NCI-H2196 (cell line): ENCODE results near the gene CYP46A1.
"Not testable (repeated sequence)": the region's sequence is repeated elsewhere in the genome, so short reads cannot be mapped to it uniquely, and the experiment has no call there.

Experiments
- DNase-seq: peaks from one replicate; lab custom pipeline; 2025; ENCODE audit not compliant: unreplicated experiment; lab: John Stamatoyannopoulos, UW

Gene CYP46A1

DNA sequence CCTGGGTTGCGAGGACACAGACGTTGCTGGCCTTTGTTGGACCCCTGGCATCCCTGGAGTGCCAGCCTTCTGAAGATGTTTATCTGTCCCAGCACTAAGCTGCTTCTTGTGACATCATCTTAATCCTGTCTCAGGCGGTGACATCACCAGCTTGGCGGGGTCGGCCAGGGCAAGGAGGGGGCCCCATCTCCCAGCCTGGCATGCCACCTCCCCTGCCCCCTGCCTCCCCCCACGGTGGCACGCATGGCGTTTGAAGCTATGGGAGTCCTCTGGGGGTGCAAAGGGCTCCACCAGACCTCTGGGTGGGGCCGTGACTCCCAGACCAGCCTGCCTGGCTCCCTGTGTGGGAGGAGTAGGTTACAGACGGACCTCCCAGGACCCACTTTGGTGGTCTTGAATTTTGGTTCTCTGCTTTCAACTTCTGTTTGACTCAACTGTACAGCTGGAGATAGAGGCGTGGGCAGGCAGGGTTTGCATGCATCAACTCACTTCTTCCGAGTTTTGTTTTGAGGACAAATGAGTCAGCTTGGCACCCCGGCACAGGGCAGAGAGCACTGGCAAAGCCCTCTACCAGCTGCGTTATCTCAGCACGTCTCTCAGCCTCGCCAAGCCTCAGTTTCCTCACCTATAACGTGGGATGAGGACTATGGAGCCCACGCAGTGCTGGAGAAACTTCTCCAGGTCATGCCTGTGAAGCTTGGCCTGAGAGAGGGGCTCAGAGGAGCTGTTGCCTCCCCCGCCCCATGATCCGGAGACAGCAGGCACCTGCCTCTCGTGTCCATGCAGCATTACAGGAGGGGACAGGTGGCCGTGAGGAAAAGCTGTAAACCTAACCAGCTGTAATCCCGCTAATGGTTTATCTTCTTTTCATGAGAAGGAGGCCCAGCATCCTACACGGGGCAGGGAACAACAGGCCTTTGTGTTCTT lies 70.3 kb downstream of the CYP46A1 start:
- no peak for DNase-seq

DNA sequence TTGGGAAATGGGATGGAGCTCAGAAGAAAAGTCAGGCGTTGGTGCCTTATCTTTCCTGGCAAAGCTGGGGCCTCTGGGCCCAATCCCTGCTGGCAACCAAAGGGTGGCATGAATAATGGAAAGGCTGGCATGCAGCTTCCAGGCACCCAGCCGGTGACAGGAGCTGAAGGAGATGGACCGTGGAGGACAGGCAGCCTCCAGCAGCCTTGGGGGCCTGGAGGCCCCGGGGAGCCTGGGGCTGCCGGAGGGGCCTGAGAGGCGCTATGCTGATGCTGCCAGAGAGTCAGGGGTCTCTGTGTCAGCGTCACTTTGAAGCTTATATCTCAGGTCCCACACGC lies 70.9 kb downstream of the CYP46A1 start:
- no peak for DNase-seq

DNA sequence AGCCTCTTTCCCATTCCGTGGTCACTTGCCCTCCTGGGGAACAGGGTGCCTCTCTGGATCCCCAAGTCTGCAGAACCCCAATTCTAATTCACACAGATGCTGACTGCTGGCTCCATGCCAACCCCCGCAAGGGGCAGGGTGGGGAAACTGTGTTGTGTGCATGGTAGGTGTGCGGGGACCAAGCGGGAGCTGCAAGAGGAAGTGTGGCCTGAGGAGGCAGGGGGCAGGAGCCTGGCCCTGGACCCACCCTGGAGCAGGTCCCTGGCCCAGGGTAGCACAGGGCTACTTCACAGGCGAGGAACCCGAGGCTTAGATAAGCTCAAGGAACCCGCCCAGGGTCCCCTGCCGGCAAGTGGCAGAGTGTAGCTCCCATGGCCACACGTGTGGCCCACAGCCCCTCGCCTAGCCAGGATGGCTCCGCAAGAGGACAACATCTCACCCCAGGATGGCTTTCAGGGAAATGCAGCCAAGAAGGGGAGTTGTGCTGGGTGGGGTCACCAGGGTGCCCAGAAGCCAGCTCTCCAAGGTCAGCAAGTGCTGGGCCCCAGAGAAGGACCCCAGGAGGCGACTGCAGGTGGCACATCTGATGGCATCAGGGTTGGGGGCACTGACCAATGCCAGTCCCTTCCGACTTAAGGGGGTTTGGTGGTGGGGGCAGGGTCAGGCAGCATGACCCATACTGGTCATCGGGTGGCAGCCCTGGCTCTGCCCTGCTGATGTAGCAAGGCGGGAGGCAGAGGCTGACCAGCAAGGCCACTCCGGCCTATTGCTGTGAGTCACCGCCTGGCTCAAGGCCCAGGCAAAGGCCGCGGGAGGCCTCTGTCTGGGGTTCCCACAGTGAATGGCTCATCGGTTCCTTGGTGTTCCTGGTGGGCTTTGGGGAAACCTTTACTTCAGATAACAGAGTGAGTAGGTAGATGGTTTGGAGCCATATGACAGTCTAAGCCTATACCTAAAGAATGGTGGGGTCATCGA lies 71.8 kb downstream of the CYP46A1 start:
- DNase-seq, result peak; percentile 7

DNA sequence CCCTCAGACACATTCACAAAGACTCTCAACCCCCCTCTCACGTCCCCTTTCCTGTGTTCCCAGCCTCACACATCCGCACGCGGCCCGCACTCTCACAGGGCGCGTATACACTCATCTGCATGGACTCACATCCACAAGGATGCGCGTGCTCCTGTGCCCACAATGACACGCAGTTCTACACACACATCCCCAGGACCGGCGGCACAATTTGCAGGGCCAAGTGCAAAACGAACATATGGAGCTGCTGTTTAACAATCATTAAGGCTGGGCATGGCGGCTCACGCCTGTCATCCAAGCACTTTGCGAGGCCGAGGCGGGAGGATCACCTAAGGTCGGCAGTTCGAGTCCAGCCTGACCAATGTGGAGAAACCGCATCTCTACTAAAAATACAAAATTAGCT lies 72.7 kb downstream of the CYP46A1 start:
- DNase-seq, result no peak

GRCh38 chr14:99757331-99758070 lies 73.4 kb downstream of the CYP46A1 start:
- no peak for DNase-seq

- DNase-seq, result no peak
Measured at GRCh38 chr14:99758121-99758821, 74.2 kb downstream of the CYP46A1 start.

DNA sequence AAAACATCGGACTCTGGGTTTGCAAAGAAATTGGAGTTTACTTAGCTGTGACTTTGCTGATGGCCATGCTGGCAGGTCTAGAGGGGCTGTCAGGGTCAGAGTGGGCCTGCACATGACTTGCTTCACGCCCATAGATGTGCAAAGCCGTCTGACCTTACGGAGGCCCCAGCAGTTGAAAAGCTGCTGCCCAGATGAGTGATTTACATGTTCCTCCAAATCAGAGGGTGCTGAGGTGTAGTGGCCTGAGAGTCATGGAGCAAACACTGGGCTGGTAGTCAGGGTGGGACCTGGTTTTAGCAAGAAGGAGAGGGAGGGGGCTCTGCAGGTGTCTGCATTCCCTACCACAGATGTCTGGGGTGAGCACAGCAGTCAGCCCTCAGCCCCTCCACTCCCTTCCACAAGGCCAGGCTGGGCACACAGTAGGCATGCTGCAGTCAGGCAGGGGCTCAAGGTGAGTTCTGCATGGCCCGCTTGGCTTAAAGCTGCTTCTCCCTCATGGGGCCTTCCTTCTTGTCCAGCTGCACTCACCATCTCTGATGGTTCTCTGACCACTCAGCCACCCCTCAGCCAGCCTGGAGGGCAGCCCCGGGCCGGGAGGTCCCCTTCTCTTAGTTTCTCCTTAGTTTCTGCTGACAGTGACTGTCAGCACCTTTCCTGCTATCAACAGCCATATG lies 74.9 kb downstream of the CYP46A1 start:
- no peak for DNase-seq

DNA sequence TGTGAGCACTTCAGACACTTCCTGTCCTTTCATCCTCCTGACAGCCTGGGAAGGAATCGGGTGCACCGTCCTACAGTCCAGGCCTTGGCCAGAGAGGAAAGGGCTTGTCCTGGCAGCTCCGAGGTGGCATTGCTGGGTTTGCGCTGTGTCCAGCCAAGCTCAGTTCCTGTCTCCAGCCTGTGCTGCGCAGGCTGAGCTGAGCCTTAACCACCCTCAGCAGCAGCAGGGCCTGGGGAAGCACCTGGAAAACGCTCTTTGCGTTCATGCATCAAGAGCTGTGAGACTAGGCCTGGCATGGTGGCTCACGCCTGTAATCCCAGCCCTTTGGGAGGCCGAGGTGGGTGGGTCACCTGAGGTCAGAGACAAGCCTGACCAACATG lies 75.4 kb downstream of the CYP46A1 start:
- no peak for DNase-seq

DNA sequence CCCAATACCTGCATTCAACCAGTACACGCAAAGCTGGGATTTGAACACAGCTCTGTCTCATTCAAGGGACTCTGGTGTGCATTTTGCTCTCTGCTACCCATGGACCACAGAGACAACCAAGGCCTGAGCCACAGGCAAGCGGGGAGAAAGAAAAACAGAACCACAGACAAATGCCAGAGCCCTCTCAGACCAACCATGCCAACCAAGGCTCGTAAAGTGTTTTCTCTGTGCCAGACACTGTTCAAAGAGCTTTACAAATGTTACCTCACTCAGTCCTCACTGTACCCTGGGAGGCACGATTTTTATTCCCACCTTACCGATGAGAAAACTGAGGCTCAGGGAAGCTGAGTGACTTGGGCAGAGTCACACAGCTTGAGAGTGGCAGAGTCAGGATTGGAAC lies 76.7 kb downstream of the CYP46A1 start:
- DNase-seq, result no peak

DNA sequence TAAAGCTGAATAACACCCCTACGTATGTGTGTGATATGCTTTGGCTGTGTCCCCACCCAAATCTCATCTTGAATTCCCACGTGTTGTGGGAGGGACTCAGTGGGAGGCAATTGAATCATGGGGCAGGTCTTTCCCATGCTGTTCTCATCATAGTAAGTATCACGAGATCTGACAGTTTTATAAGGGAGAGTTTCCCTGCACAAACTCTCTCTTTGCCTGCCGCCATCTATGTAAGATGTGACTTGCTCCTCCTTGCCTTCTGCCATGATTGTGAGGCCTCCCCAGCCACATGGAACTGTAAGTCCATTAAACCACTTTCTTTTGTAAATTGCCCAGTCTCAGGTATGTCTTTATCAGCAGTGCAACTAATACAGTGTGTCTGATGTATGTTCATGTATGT lies 78.8 kb downstream of the CYP46A1 start:
- DNase-seq, result not testable (repeated sequence)

DNA sequence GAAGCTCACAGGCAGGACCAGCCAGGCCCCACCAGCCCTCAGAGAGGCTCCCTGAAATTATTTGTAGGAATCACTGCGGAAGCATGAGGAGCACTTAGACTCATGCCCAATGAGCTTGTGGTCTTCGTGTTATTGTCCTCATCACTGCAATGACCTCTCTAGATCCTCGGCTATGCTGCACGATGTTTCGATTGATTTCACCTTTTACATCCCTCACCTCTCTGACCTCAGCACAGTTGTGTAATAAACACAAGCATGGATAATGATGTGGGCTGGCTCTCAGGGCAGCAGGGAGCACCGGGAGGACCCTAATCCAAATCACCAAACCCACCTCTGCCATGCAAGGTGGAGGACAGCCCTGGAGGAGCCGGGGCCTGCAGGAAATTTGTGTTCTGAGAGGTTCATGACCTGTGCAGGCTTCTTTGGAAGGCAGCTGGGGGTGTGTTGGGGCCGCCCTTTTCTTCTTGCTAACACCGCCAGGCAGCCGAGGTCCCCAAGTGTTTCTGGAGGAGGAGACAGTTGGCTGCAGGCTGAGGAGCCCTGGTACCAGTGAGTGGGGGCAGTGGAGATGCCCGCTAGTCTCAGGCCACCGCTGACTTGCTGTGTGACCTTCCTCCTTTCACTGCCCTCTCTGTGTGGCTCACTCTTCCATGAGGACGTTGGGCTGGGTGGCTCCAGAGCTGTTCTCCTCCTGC lies 79.6 kb downstream of the CYP46A1 start:
- DNase-seq, result no peak

DNA sequence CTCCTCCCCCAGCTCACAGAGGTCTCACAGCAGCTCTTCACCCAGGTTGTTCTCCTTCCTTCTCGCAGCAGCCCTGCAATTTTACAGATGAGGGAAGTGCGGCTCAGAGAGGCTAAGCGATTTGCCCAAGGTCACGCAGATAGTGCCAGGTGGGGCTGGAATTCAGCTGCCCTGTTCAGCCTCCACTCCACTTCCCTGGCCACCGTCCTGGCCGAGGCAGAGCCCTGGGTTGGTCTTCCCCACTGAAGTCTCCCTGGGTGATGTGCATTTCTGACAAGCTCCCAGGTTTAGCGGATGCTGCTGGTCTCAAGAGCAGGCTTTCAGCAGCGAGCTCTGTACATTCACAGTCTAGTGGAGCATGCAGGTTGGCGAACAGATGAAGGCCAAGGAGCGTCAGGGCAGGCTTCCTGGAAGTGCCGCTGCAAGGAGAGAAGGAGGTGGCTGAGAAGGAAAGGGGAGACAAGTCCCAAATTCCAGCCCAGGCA lies 80.2 kb downstream of the CYP46A1 start:
- no peak for DNase-seq

GRCh38 chr14:99768381-99768780 lies 84.3 kb downstream of the CYP46A1 start:
- no peak for DNase-seq

DNA sequence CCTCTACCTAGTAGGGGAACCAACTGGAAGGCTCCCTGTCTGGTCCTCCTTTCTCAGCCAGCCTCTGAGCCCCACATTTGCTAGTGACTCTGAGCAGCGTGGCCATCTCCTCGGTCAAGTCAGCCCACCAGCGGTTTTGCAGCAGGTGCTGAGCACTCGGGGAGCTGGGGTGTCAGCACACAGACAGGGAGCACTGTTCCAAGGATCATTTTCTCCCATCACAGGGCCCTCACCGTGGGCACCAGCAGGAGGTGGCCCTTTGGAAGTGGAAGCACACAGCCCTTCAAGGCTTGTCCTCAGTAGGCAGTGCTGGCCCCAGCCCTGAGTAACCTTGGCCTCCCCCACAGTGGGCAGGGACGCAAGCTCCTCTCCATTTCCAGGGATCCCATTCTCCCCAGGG lies 85.0 kb downstream of the CYP46A1 start:
- no peak for DNase-seq

- no peak for DNase-seq
Measured at GRCh38 chr14:99769799-99770198, 85.7 kb downstream of the CYP46A1 start.

GRCh38 chr14:99772371-99773283 lies 88.5 kb downstream of the CYP46A1 start:
- DNase-seq, result no peak

DNA sequence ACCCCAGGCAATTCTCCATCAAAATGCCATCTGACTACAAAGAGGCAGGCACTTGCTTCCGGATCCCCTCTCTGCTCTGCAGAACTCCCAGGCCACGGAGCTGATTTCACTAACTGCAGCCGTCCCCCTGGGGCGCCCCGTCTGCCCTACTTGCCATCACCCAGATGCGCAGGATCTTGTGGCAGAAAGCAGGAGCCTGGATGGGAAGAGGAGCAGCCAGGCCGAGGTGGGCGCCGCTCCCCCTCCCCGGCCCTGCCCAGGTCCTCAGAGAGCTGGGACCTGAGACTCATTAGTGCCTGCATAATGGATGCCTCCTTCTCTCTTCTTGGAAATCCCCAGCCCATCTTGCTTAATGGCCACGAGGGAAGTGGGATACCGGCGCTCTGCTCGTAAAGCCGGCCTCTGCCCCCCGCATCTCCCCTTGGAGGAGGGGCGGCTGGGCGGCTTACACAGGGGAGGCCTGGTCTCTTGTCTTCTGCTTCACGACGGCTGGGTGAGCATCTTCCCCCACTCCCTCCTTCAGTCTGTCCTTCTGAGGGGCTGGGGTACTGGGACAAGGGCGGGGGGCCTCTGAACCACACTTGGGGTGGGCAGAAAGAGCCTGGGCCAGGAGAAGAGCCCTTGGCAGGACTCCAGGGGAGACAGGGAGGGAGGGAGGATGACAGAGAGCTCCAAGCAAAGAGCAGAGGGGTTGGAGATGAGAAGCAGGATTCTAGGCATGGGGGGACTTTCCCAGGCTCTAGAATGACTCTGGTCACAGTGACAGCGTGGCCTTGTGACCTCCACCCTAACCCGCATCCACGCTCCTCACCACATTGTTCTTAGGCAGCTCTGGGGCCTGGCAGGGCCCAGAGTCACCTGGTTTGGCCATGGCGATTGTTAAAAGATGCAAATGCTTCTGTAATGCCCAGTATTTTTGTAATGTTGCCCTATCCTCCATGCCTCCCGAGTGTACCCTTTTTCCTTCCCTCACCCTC lies 89.7 kb downstream of the CYP46A1 start:
- DNase-seq, result no peak
